Suprapubic skin (tissue), 4 donors: ENCODE results near the gene COL15A1. TPM values are rescaled to one million over a fixed set of nuclear protein-coding genes. Genes with fewer than 3 reads are reported as not detected.
A peak's percentile ranks its signal among the peaks of the same experiment; 100 is the strongest.

ENCODE experiments used
- DNase-seq, 2 donors: peaks; one replicate each; pipeline ENCODE4 v3.0.0-alpha.2; 2019; ENCODE audit warnings: low spot score in 2 of 2
- H3K27ac ChIP-seq: fragments of 200-600 bp; sonication (generic); one replicate; pipeline ENCODE4 v1.5.1; 2019
- H3K27me3 ChIP-seq: fragments of 200-600 bp; sonication (generic); one replicate; pipeline ENCODE4 v1.5.1; 2019
- H3K36me3 ChIP-seq: fragments of 200-600 bp; sonication (generic); one replicate; pipeline ENCODE4 v1.5.1; 2019
- H3K4me1 ChIP-seq: fragments of 200-600 bp; sonication (generic); one replicate; pipeline ENCODE4 v1.5.1; 2019
- H3K4me3 ChIP-seq: fragments of 200-600 bp; sonication (generic); one replicate; pipeline ENCODE4 v1.5.1; 2019; ENCODE audit warnings: mild to moderate bottlenecking
- H3K9me3 ChIP-seq: fragments of 200-600 bp; sonication (generic); one replicate; pipeline ENCODE4 v1.5.1; 2019
- EP300 ChIP-seq: sonication (generic); formaldehyde crosslinking; IDR thresholded peaks from one replicate; pipeline ENCODE4 v1.6.1; 2017; ENCODE audit warnings: antibody characterized with exemption
- POLR2A ChIP-seq, 2 donors: fragments of 450-650 bp; IDR thresholded peaks; one replicate each; pipeline ENCODE4 v1.6.1; 2017; ENCODE audit warnings: antibody characterized with exemption in 2 of 2, mild to moderate bottlenecking in 2 of 2, moderate library complexity in 2 of 2
- POLR2AphosphoS5 ChIP-seq, 3 donors: sonication (generic); formaldehyde crosslinking; IDR thresholded peaks; one replicate each; pipeline ENCODE4 v1.6.1; 2017; ENCODE audit warnings: antibody characterized with exemption in 3 of 3
- WGBS: methylation state at CpG from one replicate; pipeline ENCODE4 v1.1.5; 2018; 5-methylcytosine and 5-hydroxymethylcytosine counted together
- total RNA-seq, 4 donors: library from RNA; depleted of rRNA; stranded (reverse); fragments of >200 nt; gene quantifications; one replicate each; pipeline ENCODE4 v1.1.0, GENCODE V29; 2016
- TF ChIP-seq, protein P1 (sequence below), 2 donors: fragments of 200-600 bp in 1 of 2; fragments of 450-650 bp in 1 of 2; sonication (generic) in 1 of 2; IDR thresholded peaks; one replicate each; pipeline ENCODE4 v1.5.1; 2016 to 2019; ENCODE audit warnings: antibody characterized with exemption in 2 of 2, mild to moderate bottlenecking in 1 of 2, moderate library complexity in 1 of 2

Gene COL15A1
- total RNA-seq, 4 donors from 2014 or later, result 8.0 to 15.0 (median 9.3) TPM

DNA sequence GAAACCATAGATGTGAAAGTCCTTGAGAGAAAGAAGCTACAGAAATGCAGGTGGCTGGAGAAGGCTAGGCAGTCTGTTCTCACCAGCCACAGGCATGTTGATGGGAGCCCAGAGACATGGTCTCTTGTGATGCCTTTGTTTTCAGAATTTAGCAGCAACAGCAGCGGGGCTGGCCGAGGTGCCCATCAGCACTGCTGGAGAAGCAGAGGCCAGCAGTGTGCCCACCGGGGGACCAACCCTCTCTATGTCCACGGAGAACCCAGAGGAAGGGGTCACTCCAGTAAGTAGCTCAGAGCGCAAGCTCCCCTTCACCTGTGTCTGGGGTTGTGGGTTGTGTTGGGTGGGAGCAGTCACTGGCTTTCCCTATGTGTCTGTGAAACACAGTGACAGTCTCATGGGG is 59.6 kb downstream of the COL15A1 start:
- WGBS, result 90% methylated on average over 2 of the region's 5 CpGs
- peaks cover 6% of the 10 kb centered on the region for H3K36me3 ChIP-seq
- no peak overlapping the region for H3K27ac ChIP-seq
- H3K9me3 ChIP-seq, result no peaks in the 10 kb centered on the region
- no peak overlapping the region for H3K4me3 ChIP-seq
- TF ChIP-seq EP300, result no peak
- TF ChIP-seq POLR2A (IDR thresholded peaks at IDR 0.05), result no peak
- TF ChIP-seq, protein P1, sequence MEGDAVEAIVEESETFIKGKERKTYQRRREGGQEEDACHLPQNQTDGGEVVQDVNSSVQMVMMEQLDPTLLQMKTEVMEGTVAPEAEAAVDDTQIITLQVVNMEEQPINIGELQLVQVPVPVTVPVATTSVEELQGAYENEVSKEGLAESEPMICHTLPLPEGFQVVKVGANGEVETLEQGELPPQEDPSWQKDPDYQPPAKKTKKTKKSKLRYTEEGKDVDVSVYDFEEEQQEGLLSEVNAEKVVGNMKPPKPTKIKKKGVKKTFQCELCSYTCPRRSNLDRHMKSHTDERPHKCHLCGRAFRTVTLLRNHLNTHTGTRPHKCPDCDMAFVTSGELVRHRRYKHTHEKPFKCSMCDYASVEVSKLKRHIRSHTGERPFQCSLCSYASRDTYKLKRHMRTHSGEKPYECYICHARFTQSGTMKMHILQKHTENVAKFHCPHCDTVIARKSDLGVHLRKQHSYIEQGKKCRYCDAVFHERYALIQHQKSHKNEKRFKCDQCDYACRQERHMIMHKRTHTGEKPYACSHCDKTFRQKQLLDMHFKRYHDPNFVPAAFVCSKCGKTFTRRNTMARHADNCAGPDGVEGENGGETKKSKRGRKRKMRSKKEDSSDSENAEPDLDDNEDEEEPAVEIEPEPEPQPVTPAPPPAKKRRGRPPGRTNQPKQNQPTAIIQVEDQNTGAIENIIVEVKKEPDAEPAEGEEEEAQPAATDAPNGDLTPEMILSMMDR (IDR thresholded peaks at IDR 0.05), result no peak
- no peak for TF ChIP-seq POLR2AphosphoS5 (IDR thresholded peaks at IDR 0.05)
- peaks cover 4% of the 10 kb centered on the region for H3K27me3 ChIP-seq
- DNase-seq, result peak in 1 of 2 donors; percentile 37
- peaks cover 12% of the 10 kb centered on the region for H3K4me1 ChIP-seq

DNA sequence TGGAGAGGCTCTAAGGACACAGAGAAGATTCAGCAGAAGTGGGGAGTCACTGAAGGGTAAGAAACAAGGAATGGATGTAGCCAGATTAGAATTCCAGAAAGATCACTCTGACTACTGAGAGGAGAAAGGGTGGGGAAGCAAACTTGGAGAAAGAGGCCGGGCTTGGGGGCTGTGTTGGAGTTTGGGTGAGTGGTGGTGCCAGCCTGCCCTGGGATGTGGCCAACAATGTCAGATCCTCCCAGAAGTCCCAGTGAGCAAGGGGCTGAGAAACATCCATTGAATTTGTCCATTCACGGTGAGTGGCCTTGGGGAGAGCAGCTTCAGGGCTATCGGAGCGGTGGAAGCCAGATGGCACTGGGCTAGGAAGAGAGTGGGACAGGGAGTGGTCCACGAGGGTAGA is 60.4 kb downstream of the COL15A1 start:
- no peak for TF ChIP-seq POLR2AphosphoS5 (IDR thresholded peaks at IDR 0.05)
- TF ChIP-seq, protein P1 (IDR thresholded peaks at IDR 0.05), result no peak
- no peak for TF ChIP-seq POLR2A (IDR thresholded peaks at IDR 0.05)
- no peak for TF ChIP-seq EP300
- Histone ChIP-seq H3K4me3 (no peak overlapping the region), H3K4me1 (peaks cover 4% of the 10 kb centered on the region), H3K27ac (no peak overlapping the region), H3K27me3 (no peaks in the 10 kb centered on the region), H3K36me3 (peaks cover 6% of the 10 kb centered on the region), H3K9me3 (no peaks in the 10 kb centered on the region)
- WGBS, result 92% methylated on average over 5 of the region's 5 CpGs
- peak in 1 of 2 donors; percentile 53 for DNase-seq

DNA sequence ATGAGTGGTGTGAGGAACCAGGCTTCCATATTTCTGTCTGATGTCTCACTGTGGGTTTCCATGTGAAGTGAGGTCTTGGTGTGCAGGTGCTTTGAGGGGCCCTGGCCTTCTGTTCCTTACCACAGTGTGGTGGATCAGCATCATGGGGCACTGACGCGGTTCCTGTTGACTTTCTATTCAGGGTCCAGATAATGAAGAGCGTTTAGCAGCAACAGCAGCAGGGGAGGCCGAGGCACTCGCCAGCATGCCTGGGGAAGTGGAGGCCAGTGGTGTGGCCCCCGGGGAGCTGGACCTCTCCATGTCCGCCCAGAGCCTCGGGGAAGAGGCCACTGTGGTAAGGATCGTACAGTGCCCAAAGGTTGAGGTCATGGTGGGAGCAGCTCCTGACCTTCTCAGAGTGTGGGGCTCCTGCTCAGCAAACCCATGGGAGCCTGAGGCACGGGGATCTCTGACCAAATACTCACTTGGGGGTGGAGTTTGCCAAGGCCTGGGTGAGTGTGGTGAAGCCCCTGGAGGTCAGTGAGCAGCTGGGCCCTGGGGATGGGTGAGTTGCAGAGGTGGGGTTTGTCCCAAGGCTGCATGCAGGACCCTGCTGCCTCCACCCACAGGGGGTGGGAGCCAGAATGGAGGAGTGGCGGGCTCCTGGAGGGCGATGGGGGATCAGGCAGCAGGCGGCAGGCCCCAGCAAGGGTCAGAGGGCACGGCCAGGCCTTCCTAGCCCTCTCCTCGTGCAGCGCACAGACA is 61.2 kb downstream of the COL15A1 start:
- 98% methylated on average over 13 of the region's 16 CpGs for whole genome bisulfite sequencing

DNA sequence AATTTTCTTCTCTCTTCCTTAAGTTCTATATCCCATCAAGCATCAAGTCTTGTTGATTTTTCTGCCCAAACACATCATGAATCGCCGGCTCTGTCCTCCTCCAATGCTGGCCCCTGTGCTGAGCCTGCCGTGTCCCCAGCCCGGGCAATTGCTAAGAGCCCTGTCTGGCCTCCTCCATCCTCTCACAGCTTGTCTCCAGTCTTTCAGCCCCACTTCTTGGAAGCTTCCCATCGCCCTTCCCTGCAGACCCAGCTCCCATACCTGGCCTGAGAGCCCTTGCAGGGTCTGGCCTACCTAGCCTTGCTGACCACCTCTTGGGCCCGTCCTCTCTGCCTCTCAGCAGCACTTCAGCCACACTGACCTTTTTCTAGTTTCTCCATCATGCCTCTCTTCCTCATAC is 61.9 kb downstream of the COL15A1 start:
- Histone ChIP-seq H3K9me3 (no peaks in the 10 kb centered on the region), H3K4me3 (no peak overlapping the region), H3K27me3 (no peaks in the 10 kb centered on the region), H3K4me1 (no peaks in the 10 kb centered on the region), H3K36me3 (peaks cover 6% of the 10 kb centered on the region), H3K27ac (no peak overlapping the region)
- 96% methylated on average over 6 of the region's 6 CpGs for WGBS
- TF ChIP-seq EP300 (no peak), POLR2A (IDR thresholded peaks at IDR 0.05) (no peak), POLR2AphosphoS5 (IDR thresholded peaks at IDR 0.05) (no peak)
- TF ChIP-seq, protein P1 (IDR thresholded peaks at IDR 0.05), result no peak
- DNase-seq, result no peak

More for the DNA sequence above, 61.2 kb downstream of the COL15A1 start:
- DNase-seq, result peak in 1 of 2 donors; percentile 57
- TF ChIP-seq POLR2A (IDR thresholded peaks at IDR 0.05) (no peak), POLR2AphosphoS5 (IDR thresholded peaks at IDR 0.05) (no peak)
- TF ChIP-seq, protein P1 (IDR thresholded peaks at IDR 0.05), result no peak
- Histone ChIP-seq H3K9me3 (no peaks in the 10 kb centered on the region), H3K27ac (no peak overlapping the region), H3K4me1 (no peaks in the 10 kb centered on the region), H3K27me3 (no peaks in the 10 kb centered on the region), H3K4me3 (no peak overlapping the region), H3K36me3 (peaks cover 6% of the 10 kb centered on the region)

DNA sequence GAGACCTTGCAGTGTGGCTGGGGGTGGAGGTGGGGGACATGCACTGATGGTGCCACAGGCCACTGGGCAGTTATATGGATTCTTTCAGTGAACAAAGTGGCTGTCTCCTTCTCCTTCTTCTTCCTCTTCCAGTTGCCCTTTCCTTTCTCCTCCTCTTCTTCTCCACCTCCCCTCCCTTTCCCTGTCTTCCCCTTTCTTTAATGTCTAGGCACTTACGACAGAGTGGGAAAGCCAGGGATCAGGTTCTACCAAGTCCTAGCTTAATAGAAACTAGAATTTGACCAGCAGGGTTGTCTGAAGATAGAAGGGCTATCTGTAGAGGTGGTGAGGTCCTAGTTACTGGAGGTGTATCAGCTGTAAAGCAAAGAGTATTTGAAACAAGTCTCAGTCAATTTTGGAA is 62.8 kb downstream of the COL15A1 start:
- no peak for DNase-seq
- WGBS, result 96% methylated on average over 1 of the region's 1 CpG
- Histone ChIP-seq H3K36me3 (peaks cover 6% of the 10 kb centered on the region), H3K27me3 (no peaks in the 10 kb centered on the region), H3K9me3 (no peaks in the 10 kb centered on the region), H3K27ac (no peak overlapping the region), H3K4me1 (no peaks in the 10 kb centered on the region), H3K4me3 (no peak overlapping the region)
- no peak for TF ChIP-seq POLR2AphosphoS5 (IDR thresholded peaks at IDR 0.05)
- TF ChIP-seq EP300, result no peak
- TF ChIP-seq, protein P1 (IDR thresholded peaks at IDR 0.05), result no peak
- no peak for TF ChIP-seq POLR2A (IDR thresholded peaks at IDR 0.05)
